ENCODE data around the gene RBM12. TPM values are rescaled to one million over a fixed set of nuclear protein-coding genes. Genes with fewer than 3 reads are reported as not detected.
"Not testable (repeated sequence)": the region's sequence is repeated elsewhere in the genome, so short reads cannot be mapped to it uniquely, and the experiment has no call there.

The RBM12 gene
- total and polyA plus RNA-seq, 8 donors: 7.9 to 147 (median 24.2) TPM

DNA sequence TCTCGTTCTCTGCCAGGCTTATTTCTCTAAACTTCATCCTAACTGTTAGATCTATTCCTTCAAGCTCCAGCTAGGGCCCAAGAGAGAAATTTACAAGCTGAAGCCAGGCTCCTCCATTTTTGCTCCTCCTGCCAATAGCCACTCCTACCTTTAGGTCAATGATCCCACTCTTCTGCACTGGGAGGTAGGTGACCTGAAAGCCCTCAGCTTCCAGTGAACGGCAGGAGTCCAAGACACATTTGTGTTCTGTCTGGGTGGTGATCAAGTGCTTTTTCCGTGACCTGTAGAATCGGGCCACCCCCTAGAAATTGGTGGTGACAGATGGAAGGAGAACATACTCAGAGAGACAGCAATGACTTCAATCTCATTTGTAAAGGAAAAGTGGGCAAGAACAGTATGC, 25.6 kb upstream of the RBM12 start:
- Histone ChIP-seq H3K36me3 (peaks cover 33 to 100% (median 98%) of the 10 kb centered on the region in 4 donors), H3K27ac (no peak overlapping the region), H3K27me3 (no peaks in the 10 kb centered on the region), H3K4me3 (no peak overlapping the region), H3K9me3 (no peaks in the 10 kb centered on the region), H3K4me1 (no peaks in the 10 kb centered on the region)
- 90 to 94% (median 90%) methylated on average over 4 of the region's 4 CpGs for WGBS, 5 donors
- peak in 1 of 2 donors; percentile 14 for DNase-seq
- intact Hi-C loops (cut with DNase I; ENCODE audit: low total_unique reads): no loop called here
- TF ChIP-seq, protein P1, sequence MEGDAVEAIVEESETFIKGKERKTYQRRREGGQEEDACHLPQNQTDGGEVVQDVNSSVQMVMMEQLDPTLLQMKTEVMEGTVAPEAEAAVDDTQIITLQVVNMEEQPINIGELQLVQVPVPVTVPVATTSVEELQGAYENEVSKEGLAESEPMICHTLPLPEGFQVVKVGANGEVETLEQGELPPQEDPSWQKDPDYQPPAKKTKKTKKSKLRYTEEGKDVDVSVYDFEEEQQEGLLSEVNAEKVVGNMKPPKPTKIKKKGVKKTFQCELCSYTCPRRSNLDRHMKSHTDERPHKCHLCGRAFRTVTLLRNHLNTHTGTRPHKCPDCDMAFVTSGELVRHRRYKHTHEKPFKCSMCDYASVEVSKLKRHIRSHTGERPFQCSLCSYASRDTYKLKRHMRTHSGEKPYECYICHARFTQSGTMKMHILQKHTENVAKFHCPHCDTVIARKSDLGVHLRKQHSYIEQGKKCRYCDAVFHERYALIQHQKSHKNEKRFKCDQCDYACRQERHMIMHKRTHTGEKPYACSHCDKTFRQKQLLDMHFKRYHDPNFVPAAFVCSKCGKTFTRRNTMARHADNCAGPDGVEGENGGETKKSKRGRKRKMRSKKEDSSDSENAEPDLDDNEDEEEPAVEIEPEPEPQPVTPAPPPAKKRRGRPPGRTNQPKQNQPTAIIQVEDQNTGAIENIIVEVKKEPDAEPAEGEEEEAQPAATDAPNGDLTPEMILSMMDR (IDR thresholded peaks at IDR 0.05): no peak
- TF ChIP-seq POLR2AphosphoS5 (IDR thresholded peaks at IDR 0.05): no peak
- TF ChIP-seq POLR2A (IDR thresholded peaks at IDR 0.05): no peak
- TF ChIP-seq EP300 (IDR thresholded peaks at IDR 0.05): no peak

DNA sequence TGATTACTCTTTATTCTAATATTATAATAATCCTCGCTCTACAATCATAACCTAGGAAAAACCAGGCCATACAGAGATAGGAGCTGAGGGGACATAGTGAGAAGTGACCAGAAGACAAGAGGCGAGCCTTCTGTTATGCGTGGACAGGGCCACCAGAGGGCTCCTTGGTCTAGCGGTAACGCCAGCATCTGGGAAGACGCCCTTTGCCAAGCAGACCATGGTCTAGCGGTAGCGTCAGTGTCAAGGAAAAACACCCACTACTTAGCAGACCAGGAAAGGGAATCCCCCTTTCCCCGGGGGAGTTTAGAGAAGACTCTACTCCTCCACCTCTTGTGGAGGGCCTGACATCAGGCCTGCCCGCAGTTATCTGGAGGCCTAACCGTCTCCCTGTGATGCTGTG, 22.2 kb upstream of the RBM12 start:
- H3K4me1 ChIP-seq; H3K27ac ChIP-seq; intact Hi-C loops (cut with DNase I; ENCODE audit: low total_unique reads); H3K4me3 ChIP-seq; H3K9me3 ChIP-seq; H3K27me3 ChIP-seq: not testable (repeated sequence)
- peak in 1 of 2 donors; percentile 25 for DNase-seq
- peaks cover 28 to 88% (median 84%) of the 10 kb centered on the region in 4 donors for H3K36me3 ChIP-seq
- WGBS, 5 donors: 86 to 95% (median 92%) methylated on average over 11 of the region's 11 CpGs

DNA sequence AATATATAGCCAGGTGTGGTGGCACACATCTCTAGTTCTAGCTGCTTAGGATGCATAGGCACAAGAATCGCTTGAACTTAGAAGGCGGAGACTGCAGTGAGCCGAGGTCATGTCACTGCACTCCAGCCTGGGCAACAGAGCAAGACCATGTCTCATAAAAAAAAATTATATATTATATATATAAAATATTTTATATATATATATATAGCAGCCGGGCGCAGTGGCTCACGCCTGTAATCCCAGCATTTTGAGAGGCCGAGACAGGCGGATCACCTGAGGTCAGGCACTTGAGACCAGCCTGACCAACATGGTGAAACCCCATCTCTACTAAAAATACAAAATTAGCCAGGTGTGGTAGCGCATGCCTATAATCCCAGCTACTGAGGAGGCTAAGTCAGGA, 20.7 kb upstream of the RBM12 start:
- H3K4me3 ChIP-seq; H3K27ac ChIP-seq; intact Hi-C loops (cut with DNase I; ENCODE audit: low total_unique reads); H3K4me1 ChIP-seq; H3K9me3 ChIP-seq; H3K27me3 ChIP-seq: not testable (repeated sequence)
- H3K36me3 ChIP-seq: peaks cover 32 to 88% (median 84%) of the 10 kb centered on the region in 4 donors
- peak in 1 of 2 donors; percentile 20 for DNase-seq
- WGBS, 5 donors: 96 to 98% (median 97%) methylated on average over 9 of the region's 9 CpGs

DNA sequence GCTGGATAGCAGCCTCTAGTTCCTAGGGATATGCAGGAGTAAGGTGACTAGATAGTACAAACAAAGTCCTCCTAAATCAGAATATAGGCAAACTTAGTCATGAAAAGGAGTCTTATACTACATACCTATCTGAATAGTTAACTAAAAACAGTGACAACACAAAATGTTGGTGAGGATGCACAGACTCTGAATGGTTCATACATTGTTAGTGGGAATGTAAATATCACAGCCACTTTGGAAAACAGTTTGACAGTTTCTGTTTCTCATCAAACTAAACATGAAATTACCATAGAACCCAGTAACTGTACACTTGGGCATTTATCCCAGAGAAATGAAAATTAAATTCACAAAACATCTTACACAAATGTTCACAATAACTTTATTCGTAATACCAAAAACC, 17.3 kb upstream of the RBM12 start:
- Histone ChIP-seq H3K27ac (peak overlapping the region in 1 of 5 donors; percentile 19), H3K4me1 (peaks cover 0 to 2% (median 0%) of the 10 kb centered on the region in 4 donors), H3K36me3 (peaks cover 11 to 88% (median 81%) of the 10 kb centered on the region in 4 donors), H3K4me3 (no peak overlapping the region), H3K27me3 (no peaks in the 10 kb centered on the region), H3K9me3 (no peaks in the 10 kb centered on the region)
- 88 to 100% (median 94%) methylated on average over 1 of the region's 1 CpG for WGBS, 5 donors
- intact Hi-C loops (cut with DNase I; ENCODE audit: low total_unique reads): no loop called here
- TF ChIP-seq EP300 (IDR thresholded peaks at IDR 0.05): no peak
- TF ChIP-seq POLR2AphosphoS5 (IDR thresholded peaks at IDR 0.05): peak in 1 of 3 donors; percentile 14
- peak in 1 of 2 donors; percentile 32 for DNase-seq

DNA sequence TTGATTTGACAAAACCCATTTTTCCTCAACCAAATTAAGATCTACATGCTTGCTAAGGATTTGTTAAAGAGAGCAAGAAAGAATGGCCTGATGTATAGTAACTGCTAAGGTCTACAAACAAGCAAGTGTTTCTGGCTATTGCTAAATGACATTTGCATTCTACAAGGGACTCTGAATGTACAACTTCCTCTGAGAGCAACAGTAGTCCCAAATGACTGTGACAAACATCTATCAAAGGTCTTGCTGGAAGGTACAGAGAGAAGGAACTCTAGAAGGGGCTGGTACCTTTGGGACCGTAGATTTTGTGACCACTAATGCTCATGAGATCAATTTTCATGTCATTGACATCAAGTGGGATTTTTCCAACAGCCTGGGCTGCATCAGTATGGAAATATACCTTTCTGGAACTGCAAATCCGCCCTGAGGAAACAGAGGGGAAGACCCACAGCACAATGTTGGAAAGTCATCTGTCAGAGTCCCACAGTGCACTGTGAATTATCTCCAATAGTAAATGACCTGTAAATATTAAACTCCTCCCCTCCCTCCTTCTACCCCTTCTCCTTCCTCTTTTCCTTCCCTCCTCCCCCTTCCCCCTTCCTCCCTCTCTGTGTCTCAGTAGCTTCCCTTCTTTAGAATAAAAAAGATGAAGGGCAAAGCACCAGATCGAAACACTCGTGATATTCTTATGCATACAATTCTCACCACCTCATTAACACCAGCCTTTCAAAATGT, 15.9 kb upstream of the RBM12 start:
- no peak for TF ChIP-seq EP300 (IDR thresholded peaks at IDR 0.05)
- no peak for TF ChIP-seq POLR2A (IDR thresholded peaks at IDR 0.05)
- no peak for TF ChIP-seq POLR2AphosphoS5 (IDR thresholded peaks at IDR 0.05)
- TF ChIP-seq, protein P1 (IDR thresholded peaks at IDR 0.05): no peak
- WGBS, 5 donors: 65 to 81% (median 70%) methylated on average over 4 of the region's 4 CpGs
- Histone ChIP-seq H3K27me3 (no peaks in the 10 kb centered on the region), H3K4me3 (no peak overlapping the region), H3K4me1 (peaks cover 0 to 2% (median 0%) of the 10 kb centered on the region in 4 donors), H3K9me3 (no peaks in the 10 kb centered on the region), H3K27ac (no peak overlapping the region), H3K36me3 (peaks cover 9 to 84% (median 77%) of the 10 kb centered on the region in 4 donors)
- intact Hi-C loops (cut with DNase I; ENCODE audit: low total_unique reads): no loop called here
- DNase-seq: no peak

DNA sequence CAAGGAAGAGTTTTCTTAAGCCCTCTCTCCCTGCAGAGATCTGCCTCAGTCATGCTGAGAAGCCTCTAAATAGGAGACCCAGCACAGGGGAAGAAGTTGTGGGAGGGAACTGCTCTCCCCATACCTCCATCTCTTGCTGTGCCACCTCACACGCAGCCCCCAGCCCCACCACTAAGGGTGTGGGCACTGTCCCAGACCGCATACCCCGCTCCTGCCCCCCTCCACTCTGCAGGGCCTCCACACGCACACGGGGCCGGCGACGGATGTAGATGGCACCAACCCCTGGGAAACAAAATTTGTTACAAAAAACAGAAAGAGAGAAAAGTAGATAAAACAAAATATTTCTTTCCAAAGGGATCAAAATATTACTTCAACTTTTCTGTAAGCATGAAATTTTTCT, 10.2 kb upstream of the RBM12 start:
- TF ChIP-seq POLR2A (IDR thresholded peaks at IDR 0.05): no peak
- Histone ChIP-seq H3K4me3 (no peak overlapping the region), H3K27me3 (no peaks in the 10 kb centered on the region), H3K36me3 (peaks cover 34 to 94% (median 90%) of the 10 kb centered on the region in 4 donors), H3K4me1 (no peaks in the 10 kb centered on the region), H3K27ac (no peak overlapping the region), H3K9me3 (no peaks in the 10 kb centered on the region)
- WGBS, 5 donors: 88 to 99% (median 95%) methylated on average over 8 of the region's 8 CpGs
- DNase-seq: peak in 1 of 2 donors; percentile 16
- intact Hi-C loops (cut with DNase I; ENCODE audit: low total_unique reads): no loop called here

Data from stomach (tissue), 9 donors.